ENCODE data around the gene TOM1L2.

- TF ChIP-seq EZH2phosphoT487 (IDR thresholded peaks at IDR 0.05; ENCODE audit: insufficient read depth, low read depth) (no peak), EZH2 (IDR thresholded peaks at IDR 0.05; ENCODE audit: insufficient read depth, poor library complexity, severe bottlenecking) (no peak)
Observed at GRCh38 chr17:17805575-17805974, 166.6 kb downstream of the TOM1L2 start.
